H1 (cell line): ENCODE data around the gene LPAR2. TPM values are rescaled to one million over a fixed set of nuclear protein-coding genes. Genes with fewer than 3 reads are reported as not detected.

Experiments used
- KDM4A ChIP-seq: IDR thresholded peaks from one replicate; pipeline ENCODE4 v1.7.1; 2012; ENCODE audit warnings: low read depth, mild to moderate bottlenecking, moderate library complexity, low read length, inconsistent platforms; ENCODE audit not compliant: severe bottlenecking
- KDM5A ChIP-seq: fragments of 200-600 bp; IDR thresholded peaks from 2 replicates; pipeline ENCODE4 v1.7.1; 2012; ENCODE audit warnings: mild to moderate bottlenecking, low read length, inconsistent platforms, mixed read lengths
- POLR2AphosphoS5 ChIP-seq: IDR thresholded peaks from 2 replicates; pipeline ENCODE4 v1.6.1; 2011; ENCODE audit warnings: low read depth, low read length
- POU5F1 ChIP-seq: IDR thresholded peaks from 2 replicates; pipeline ENCODE4 v1.6.1; 2011; ENCODE audit warnings: low read depth, mild to moderate bottlenecking, low read length, moderate library complexity
- SIN3A ChIP-seq, 2 experiments: IDR thresholded peaks in 1 of 2; conservative IDR thresholded peaks in 1 of 2; 2 replicates each; pipeline ENCODE4 v1.6.1; 2011 to 2012; ENCODE audit warnings: low read length in 2 of 2, improper control_type of control experiment in 1 of 2, low read depth in 1 of 2, mild to moderate bottlenecking in 1 of 2
- SIRT6 ChIP-seq: IDR thresholded peaks from one replicate; pipeline ENCODE4 v1.7.1; 2012; ENCODE audit warnings: low read length, inconsistent platforms
- TAF7 ChIP-seq: optimal IDR thresholded peaks from 2 replicates; pipeline ENCODE3; 2011; ENCODE audit warnings: low read depth, mild to moderate bottlenecking, inconsistent platforms, low read length, moderate library complexity, borderline replicate concordance
- TEAD4 ChIP-seq: IDR thresholded peaks from 2 replicates; pipeline ENCODE4 v1.6.1; 2012; ENCODE audit warnings: low read depth, low read length, inconsistent platforms, mixed read lengths
- polyA plus RNA-seq, 7 experiments: library from polyadenylated mRNA; depleted of rRNA in 3 of 7; stranded (reverse) in 5 of 7; unstranded in 2 of 7; fragments of >200 nt in 5 of 7; fragments of 200-250 nt in 2 of 7; gene quantifications; 1 replicate in 5 of 7; 2 replicates in 1 of 7; 4 replicates in 1 of 7; pipeline versions ENCODE4 v1.2.1 to v1.2.3, GENCODE V29; 2011 to 2013; ENCODE audit warnings: missing spikeins in 2 of 7, mixed read lengths in 2 of 7
- total RNA-seq: library from RNA; stranded (reverse); fragmentation: NEBNext Ultra II Directional; extraction: Animal tissue kit (Norgen Biotek cat#: 25700); gene quantifications from 2 replicates; pipeline ENCODE4 v1.2.1, GENCODE V29; 2021

The LPAR2 gene
- total and polyA plus RNA-seq, 2 of the 8 experiments (the other 6 are each of a cell fraction or from before 2014, with no cell fraction given): 47.6 to 70.2 TPM

DNA sequence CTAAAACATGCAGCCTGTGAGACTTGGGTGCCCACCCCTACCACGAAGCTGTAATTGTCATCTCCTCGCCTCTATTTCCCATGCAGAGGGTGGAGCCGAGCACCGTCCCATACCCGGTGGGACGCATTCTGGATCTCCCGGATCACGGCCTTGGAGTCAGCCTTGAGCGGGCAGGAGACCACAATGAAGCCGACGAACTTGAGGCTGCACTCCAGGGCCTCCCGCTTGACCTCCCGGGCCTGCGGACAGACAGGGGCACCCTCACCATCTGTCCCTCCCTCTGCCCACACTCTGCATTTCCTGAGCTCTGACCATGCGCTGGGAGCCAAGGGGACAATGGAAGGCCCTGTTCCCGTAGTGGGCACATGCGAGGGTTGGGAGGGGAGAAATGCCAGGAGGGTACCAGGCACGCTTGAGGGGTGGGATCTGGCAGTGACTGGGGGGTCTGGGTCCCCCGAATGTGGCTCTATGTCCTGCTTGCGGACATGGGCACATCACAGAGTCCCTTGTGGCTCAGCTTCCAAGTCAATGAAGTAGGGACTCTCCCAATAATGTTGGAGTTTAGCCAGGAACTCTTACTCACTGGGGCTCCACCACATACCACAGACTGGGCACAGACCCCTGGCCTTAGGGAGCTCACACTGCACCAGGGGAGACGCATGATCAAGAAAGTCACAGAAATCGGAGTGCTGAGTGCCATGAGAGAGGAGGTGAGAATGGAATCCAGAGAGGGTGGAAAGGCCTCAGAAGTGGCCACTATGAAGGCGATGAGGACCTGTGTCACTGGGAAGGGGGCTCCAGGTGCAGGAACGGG, 24.7 kb upstream of the LPAR2 start (continued):
- no peak for TF ChIP-seq SIN3A (conservative IDR thresholded peaks at IDR 0.05 in 1 of 2, IDR thresholded peaks at IDR 0.05 in 1 of 2; ENCODE audit: low read depth in 1 of 2, low read length in 2 of 2)
- TF ChIP-seq POLR2AphosphoS5: no peak
- TF ChIP-seq KDM5A: no peak
- no peak for TF ChIP-seq POU5F1
- no peak for TF ChIP-seq SIRT6
- TF ChIP-seq KDM4A: no peak
- no peak for TF ChIP-seq TEAD4
- TF ChIP-seq TAF7: no peak
